ENCODE measurements around the gene OR52E5.

Gene OR52E5

DNA sequence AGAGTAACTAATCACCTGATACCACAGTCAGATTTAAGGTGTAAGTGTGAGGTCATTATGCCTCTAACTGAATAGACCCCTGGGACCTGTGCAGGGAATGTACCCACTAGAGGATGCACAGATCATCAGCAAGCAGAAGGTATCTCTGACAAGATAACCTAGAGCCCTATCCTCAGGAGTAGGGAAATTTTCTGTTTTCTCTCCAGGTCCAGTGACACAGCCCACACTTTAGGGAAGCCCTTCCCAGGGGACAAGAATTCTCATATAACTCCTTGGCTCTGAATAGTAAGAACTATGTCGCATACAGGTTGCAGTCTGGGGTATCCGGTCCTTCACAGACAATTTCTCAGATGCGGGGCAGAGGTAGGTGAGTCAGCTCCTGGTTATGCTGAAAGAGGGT lies at the start of gene OR52E5:
TSS of gene OR52E5 (plus strand) at position 301 of the 400 bp plus-strand sequence. CDS start 7,569 bp downstream, outside the sequence.
- DNase-seq = no peak

GRCh38 chr11:5846701-5847100 lies 46.3 kb upstream of the OR52E5 start:
- no peak for DNase-seq

- DNase-seq = no peak
Measured at GRCh38 chr11:5847711-5848110, 45.3 kb upstream of the OR52E5 start.

DNA sequence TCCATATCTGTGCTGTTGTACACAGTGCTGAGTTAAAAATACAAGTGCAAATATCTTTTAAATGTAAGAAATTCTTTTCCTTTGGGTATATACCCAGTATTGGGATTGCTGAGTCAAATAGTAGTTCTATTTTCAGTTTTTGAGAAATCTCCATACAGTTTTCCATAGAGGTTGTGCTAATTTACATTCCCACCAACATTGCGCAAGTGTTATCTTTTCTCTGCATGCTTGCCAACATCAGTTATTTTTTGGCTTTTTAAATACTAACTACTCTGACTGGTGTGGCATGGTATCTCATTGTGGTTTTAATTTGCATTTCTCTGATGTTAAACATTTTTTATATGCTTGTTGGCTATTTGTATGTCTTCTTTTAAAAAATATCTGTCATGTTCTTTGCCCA lies 42.0 kb upstream of the OR52E5 start:
- no peak for DNase-seq

DNA sequence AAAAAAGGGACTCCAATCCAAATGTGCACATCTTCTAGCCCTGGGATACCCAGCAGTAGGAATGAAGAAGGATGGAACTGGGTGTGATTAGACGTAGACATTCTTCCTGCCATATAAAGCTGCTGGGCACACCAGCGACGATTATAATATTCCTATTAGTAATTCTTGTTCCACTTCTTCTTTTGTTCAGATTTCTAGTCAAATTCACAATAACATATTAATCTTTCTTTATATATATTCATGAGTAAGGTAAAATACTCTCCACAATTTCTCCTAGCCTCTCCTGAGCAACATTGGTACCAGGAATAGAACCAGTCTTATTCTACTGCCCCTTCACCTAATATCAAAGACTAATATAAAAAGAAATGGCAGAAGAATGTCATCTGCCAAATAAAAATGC lies 35.4 kb upstream of the OR52E5 start, which contains the start of gene OR52E8:
TSS of gene OR52E8 (minus strand) at position 101 of the 400 bp plus-strand sequence. CDS start at position 101, 0 bp downstream.
- DNase-seq = no peak

DNA sequence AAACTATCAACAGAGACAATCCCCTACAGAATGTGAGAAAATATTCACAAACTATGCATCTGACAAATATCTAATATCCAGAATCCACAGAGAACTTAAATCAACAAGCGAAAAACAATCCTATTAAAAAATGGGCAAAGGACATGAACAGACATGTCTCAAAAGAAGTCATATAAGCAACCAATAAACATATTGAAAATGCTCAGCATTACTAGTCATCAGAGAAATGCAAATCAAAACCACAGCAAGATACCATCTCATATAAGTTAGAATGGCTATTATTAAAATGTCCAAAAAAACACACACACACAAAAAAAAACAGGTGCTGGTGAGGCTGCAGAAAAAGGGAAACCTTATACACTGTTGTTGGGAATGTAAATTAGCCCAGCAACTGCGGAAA lies 27.2 kb upstream of the OR52E5 start:
- DNase-seq = no peak

- DNase-seq = no peak
Measured at GRCh38 chr11:5878564-5878963, 14.4 kb upstream of the OR52E5 start.

- no peak for DNase-seq
Measured at GRCh38 chr11:5880329-5880728, 12.7 kb upstream of the OR52E5 start, which contains the start of gene OR52E4. TSS of gene OR52E4 (plus strand) at chr11:5880629. CDS start at chr11:5884293, 3,664 bp downstream.

- no peak for DNase-seq
Measured at GRCh38 chr11:5881756-5882155, 11.3 kb upstream of the OR52E5 start.

- DNase-seq = no peak
Measured at GRCh38 chr11:5887172-5887571, 5.8 kb upstream of the OR52E5 start.

GRCh38 chr11:5887661-5888060 lies 5.3 kb upstream of the OR52E5 start:
- no peak for DNase-seq

- DNase-seq = peak; percentile 31
Measured at GRCh38 chr11:5891216-5891800, 1.7 kb upstream of the OR52E5 start.

DNA sequence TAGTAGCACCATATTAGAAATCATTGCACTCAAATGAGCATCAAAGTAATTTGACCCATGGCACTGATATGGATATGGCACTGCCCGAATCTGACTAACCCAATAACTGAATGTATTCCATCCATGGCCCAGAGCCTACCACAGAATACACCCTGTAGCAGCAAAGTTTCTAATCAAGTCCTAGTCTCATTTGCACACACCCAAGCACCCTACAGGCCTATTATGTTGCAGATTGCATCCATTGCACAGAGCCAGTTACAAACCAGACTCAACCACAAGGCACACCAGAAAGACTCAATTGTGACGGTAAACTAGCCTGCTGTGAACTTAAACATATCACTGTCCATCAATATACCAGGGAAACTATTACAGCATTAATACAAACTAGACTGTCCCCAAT lies 6.5 kb downstream of the OR52E5 start:
- no peak for DNase-seq

GRCh38 chr11:5910540-5910939 lies 17.5 kb downstream of the OR52E5 start:
- no peak for DNase-seq

DNA sequence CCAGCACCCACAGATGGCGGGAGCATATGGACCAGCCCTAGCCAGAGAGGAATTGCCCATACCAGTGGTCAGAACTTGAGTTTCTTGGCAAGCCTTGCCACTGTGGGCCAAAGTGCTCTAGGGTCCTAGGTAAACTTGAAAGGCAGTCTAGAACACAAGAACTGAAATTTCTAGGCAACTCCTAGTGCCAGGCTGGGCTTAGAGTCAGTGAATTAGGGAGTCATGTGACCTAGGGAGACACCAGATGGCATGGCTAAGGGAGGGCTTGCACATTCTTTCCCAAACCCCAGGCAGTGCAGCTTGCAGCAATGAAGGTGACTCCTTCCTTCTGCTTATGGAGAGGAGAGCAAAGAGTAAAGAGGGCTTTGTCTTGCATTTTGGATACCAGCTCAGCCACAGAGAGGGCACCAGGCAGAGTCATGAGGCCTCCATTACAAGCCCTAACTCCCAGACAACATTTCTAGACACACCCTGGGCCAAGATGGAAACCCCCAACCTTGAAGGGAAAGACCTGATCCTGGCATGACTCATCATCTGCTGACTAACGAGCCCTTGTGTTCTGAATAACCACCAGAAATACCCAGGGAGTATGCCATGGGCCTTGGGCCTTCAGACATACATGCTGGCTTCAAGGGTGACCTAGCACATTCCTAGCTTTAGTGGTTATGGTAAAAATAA lies 29.9 kb downstream of the OR52E5 start:
- no peak for DNase-seq

DNA sequence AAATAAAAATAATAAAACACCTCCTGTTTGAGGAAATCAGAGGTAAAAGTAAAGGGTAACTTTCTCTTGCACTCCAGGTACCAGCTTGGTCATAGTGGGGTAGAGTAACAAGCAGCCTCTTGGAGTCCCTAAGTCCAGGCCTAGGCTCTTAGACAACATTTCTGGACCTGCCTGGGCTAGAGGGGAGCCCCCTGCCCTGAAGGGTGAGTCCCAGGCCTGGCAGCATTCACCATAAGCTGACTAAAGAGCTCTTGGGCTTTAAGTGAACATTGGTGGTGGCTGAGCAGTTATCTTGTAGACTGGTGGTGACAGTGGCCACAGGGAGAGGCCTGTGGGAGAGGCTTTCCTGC lies 30.4 kb downstream of the OR52E5 start:
- DNase-seq = no peak

- no peak for DNase-seq
Measured at GRCh38 chr11:5923794-5924193, 30.8 kb downstream of the OR52E5 start.

GRCh38 chr11:5928271-5928670 lies 35.3 kb downstream of the OR52E5 start:
- DNase-seq = no peak

GRCh38 chr11:5928811-5929210 lies 35.8 kb downstream of the OR52E5 start:
- DNase-seq = no peak

- no peak for DNase-seq
Measured at GRCh38 chr11:5929571-5930368, 36.8 kb downstream of the OR52E5 start.

DNA sequence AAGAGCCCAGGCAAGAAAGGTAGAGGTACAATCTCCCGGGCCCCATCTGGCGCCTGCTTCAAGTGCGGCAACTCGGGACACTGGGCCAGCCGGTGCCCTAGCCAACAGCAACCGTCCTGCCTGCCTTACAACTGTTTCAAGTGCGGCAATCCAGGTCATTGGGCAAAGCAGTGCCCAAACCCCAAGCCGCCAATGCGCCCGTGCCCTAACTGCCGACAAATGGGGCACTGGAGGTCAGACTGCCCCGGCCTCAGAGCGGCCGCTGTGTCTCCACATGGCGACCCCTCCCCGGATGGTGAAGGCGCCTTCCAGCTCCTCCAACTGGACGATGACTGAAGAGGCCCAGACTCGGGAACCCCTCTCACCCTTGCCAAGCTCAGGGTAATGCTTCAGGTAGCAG lies 37.6 kb downstream of the OR52E5 start:
- no peak for DNase-seq

DNA sequence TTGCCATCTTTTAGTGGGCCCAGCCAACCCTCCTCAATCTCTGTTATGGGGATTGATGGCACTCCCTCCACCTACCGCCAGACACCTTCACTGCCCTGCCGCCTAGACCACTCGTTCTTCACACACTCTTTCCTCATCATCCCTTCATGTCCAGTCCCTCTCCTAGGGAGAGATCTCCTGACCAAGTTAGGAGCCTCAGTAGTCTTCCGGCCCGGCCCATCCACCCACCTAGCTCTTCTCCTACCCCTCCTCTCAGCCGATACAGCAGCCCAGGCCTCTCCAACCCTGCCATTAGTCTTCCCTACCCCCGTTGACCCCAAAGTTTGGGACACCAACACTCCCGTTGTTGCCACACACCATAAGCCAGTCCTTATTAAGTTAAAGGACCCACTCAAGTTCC lies 38.1 kb downstream of the OR52E5 start:
- no peak for DNase-seq

GRCh38 chr11:5932671-5933070 lies 39.7 kb downstream of the OR52E5 start:
- DNase-seq = no peak

- DNase-seq = no peak
Measured at GRCh38 chr11:5933116-5933515, 40.1 kb downstream of the OR52E5 start.
